Osteoblast (primary cell): ENCODE data around the gene CADPS2. TPM values are rescaled to one million over a fixed set of nuclear protein-coding genes. Genes with fewer than 3 reads are reported as not detected.
A peak's percentile ranks its signal among the peaks of the same experiment; 100 is the strongest.

Source experiments
- DNase-seq: peaks from one replicate; pipeline ENCODE4 v3.0.0; 2011; ENCODE audit warnings: low spot score, mixed read lengths; ENCODE audit not compliant: insufficient read length; ENCODE audit errors: missing footprints
- H2AFZ ChIP-seq: 2 replicates; pipeline ENCODE4 v1.6.0; 2011; ENCODE audit warnings: mild to moderate bottlenecking, low read length
- H3K27ac ChIP-seq: 2 replicates; pipeline ENCODE4 v1.5.1; 2011; ENCODE audit warnings: mild to moderate bottlenecking, low read depth, low read length, moderate library complexity
- H3K27me3 ChIP-seq: 2 replicates; pipeline ENCODE4 v1.6.0; 2012; ENCODE audit warnings: mild to moderate bottlenecking, control low read depth, inconsistent platforms, low read length, moderate library complexity; ENCODE audit not compliant: insufficient read depth
- H3K36me3 ChIP-seq: 2 replicates; pipeline ENCODE4 v1.5.1; 2011; ENCODE audit warnings: mild to moderate bottlenecking, low read length, control low read depth, moderate library complexity; ENCODE audit not compliant: insufficient read depth
- H3K4me1 ChIP-seq: 2 replicates; pipeline ENCODE4 v1.5.1; 2011; ENCODE audit warnings: mild to moderate bottlenecking, low read length, control low read depth, moderate library complexity; ENCODE audit not compliant: insufficient read depth
- H3K4me2 ChIP-seq: 2 replicates; pipeline ENCODE4 v1.6.0; 2011; ENCODE audit warnings: mild to moderate bottlenecking, low read length; ENCODE audit not compliant: insufficient read depth
- H3K4me3 ChIP-seq: fragments of 200-600 bp; sonication (generic); 3 replicates; pipeline ENCODE4 v1.5.1; 2012; ENCODE audit warnings: mild to moderate bottlenecking, low read length, inconsistent platforms; ENCODE audit not compliant: insufficient read depth
- H3K79me2 ChIP-seq: 2 replicates; pipeline ENCODE4 v1.6.0; 2012; ENCODE audit warnings: mild to moderate bottlenecking, low read length, control low read depth, inconsistent platforms; ENCODE audit not compliant: insufficient read depth
- H3K9me3 ChIP-seq: 2 replicates; pipeline ENCODE4 v1.5.1; 2011; ENCODE audit warnings: low read depth, low read length, control low read depth
- H4K20me1 ChIP-seq: 2 replicates; pipeline ENCODE4 v1.6.0; 2012; ENCODE audit warnings: mild to moderate bottlenecking, low read length, control low read depth; ENCODE audit not compliant: insufficient read depth
- CTCF ChIP-seq: IDR thresholded peaks from 2 replicates; pipeline ENCODE4 v1.5.1; 2011; ENCODE audit warnings: mild to moderate bottlenecking, low read depth, low read length, moderate library complexity; ENCODE audit errors: extremely low read depth
- total RNA-seq: library from RNA; depleted of rRNA; stranded (reverse); fragments of >200 nt; gene quantifications from 2 replicates; pipeline ENCODE4 v1.2.3, GENCODE V29; 2012

CADPS2 gene
- total RNA-seq, 1 donor: 21.7 TPM

- DNase-seq: peak; percentile 85
- Histone ChIP-seq H3K36me3 (no peaks in the 10 kb centered on the region), H3K4me1 (no peaks in the 10 kb centered on the region), H2AFZ (peak overlapping the region; percentile 78), H3K4me2 (peak overlapping the region; percentile 80), H3K4me3 (peak overlapping the region; percentile 66), H4K20me1 (no peaks in the 10 kb centered on the region), H3K79me2 (no peaks in the 10 kb centered on the region), H3K9me3 (no peaks in the 10 kb centered on the region), H3K27me3 (peaks cover 98% of the 10 kb centered on the region), H3K27ac (no peak overlapping the region)
- TF ChIP-seq CTCF: no peak
These were observed 575.9 kb downstream of the CADPS2 start for GRCh38 chr7:122310119-122311021.

GRCh38 chr7:122309421-122309820 is 576.8 kb downstream of the CADPS2 start:
- TF ChIP-seq CTCF: no peak

GRCh38 chr7:122307228-122307621 is 579.0 kb downstream of the CADPS2 start:
- Histone ChIP-seq H3K4me3 (no peak overlapping the region), H3K79me2 (no peaks in the 10 kb centered on the region), H3K4me2 (no peak overlapping the region), H3K36me3 (no peaks in the 10 kb centered on the region), H4K20me1 (no peaks in the 10 kb centered on the region), H2AFZ (no peak overlapping the region), H3K9me3 (no peaks in the 10 kb centered on the region), H3K27me3 (peaks cover 98% of the 10 kb centered on the region), H3K27ac (no peak overlapping the region), H3K4me1 (no peaks in the 10 kb centered on the region)
- peak; percentile 66 for DNase-seq
- no peak for TF ChIP-seq CTCF

More at GRCh38 chr7:122309421-122309820, 576.8 kb downstream of the CADPS2 start:
- no peak for DNase-seq
- H4K20me1 ChIP-seq: no peaks in the 10 kb centered on the region
- H3K9me3 ChIP-seq: no peaks in the 10 kb centered on the region
- H3K27me3 ChIP-seq: peaks cover 97% of the 10 kb centered on the region
- no peak overlapping the region for H2AFZ ChIP-seq
- no peak overlapping the region for H3K4me3 ChIP-seq
- no peaks in the 10 kb centered on the region for H3K79me2 ChIP-seq
- no peaks in the 10 kb centered on the region for H3K4me1 ChIP-seq
- H3K36me3 ChIP-seq: no peaks in the 10 kb centered on the region
- H3K4me2 ChIP-seq: no peak overlapping the region
- no peak overlapping the region for H3K27ac ChIP-seq
